DOHH2 (cell line): Measurements from ENCODE around the gene ZNF280B.

ENCODE experiments used
- EZH2phosphoT487 ChIP-seq: fragments of 200-600 bp; sonication (generic); IDR thresholded peaks from 2 replicates; pipeline ENCODE4 v1.6.1; 2017; ENCODE audit warnings: borderline replicate concordance, mild to moderate bottlenecking, antibody characterized with exemption, low read length, moderate library complexity, mixed read lengths
- TF ChIP-seq, protein P1 (sequence below): fragments of 200-600 bp; sonication (generic); IDR thresholded peaks from one replicate; pipeline ENCODE4 v1.5.1; 2014; ENCODE audit warnings: antibody characterized with exemption, mild to moderate bottlenecking, low read depth, low read length; ENCODE audit not compliant: poor library complexity, severe bottlenecking

DNA sequence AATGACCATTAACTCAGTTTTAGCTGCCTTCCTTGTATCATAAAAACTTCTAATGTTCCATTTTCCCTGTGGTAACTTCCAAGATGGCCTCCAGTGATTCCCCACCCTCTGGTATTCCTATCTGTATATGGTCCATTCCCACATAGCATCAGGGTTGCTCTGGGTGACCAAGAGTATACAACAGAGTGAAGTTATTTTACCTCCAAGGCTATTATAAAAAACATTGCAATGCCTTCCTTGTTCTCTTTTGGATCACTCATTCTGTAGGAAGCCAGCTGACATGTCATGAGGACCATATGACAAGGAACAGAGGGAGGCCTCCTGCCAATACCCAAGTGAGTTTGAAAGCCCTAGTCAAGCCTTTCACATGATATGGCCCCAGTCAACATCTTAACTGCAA lies 30.1 kb downstream of the ZNF280B start:
- TF ChIP-seq, protein P1, sequence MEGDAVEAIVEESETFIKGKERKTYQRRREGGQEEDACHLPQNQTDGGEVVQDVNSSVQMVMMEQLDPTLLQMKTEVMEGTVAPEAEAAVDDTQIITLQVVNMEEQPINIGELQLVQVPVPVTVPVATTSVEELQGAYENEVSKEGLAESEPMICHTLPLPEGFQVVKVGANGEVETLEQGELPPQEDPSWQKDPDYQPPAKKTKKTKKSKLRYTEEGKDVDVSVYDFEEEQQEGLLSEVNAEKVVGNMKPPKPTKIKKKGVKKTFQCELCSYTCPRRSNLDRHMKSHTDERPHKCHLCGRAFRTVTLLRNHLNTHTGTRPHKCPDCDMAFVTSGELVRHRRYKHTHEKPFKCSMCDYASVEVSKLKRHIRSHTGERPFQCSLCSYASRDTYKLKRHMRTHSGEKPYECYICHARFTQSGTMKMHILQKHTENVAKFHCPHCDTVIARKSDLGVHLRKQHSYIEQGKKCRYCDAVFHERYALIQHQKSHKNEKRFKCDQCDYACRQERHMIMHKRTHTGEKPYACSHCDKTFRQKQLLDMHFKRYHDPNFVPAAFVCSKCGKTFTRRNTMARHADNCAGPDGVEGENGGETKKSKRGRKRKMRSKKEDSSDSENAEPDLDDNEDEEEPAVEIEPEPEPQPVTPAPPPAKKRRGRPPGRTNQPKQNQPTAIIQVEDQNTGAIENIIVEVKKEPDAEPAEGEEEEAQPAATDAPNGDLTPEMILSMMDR, result no peak
- TF ChIP-seq EZH2phosphoT487, result no peak
